HepG2 (cell line): ENCODE measurements around the gene CLDN22. TPM values are rescaled to one million over a fixed set of nuclear protein-coding genes. Genes with fewer than 3 reads are reported as not detected.

Experiments
- ATAC-seq: fragments of 200-7000 bp; cut with Tn5 transposase; 3 replicates; pipeline ENCODE4 v1.9.1; 2020; ENCODE audit warnings: mild to moderate bottlenecking, moderate library complexity
- BruUV-seq: library from RNA; stranded (reverse); fragments of 400-500 nt; replicated peaks from 2 replicates; lab custom pipeline; 2021; lab: Mats Ljungman, UMichigan
- CTCF ChIA-PET: fragments of 300-600 bp; formaldehyde crosslinking; extraction: SDS; loops from one replicate; lab custom pipeline; 2021; ENCODE audit warnings: low total read pairs, inconsistent platforms, low intra/inter-chr PET ratio; lab: Yijun Ruan, JAX
- POLR2A ChIA-PET: fragments of 350-600 bp; sonication (Branson Sonifier 250); formaldehyde crosslinking; loops from one replicate; lab custom pipeline; 2020; ENCODE audit warnings: antibody characterized with exemption, inconsistent platforms; lab: Yijun Ruan, JAX
- DNase-seq: peaks from one replicate; pipeline ENCODE4 v3.0.0-alpha.2; 2015; ENCODE audit warnings: low spot score
- FAIRE-seq: peaks from 3 replicates; lab custom pipeline; 2011; peaks lifted over from hg19 to GRCh38; lab: Jason Lieb, UNC
- H2AFZ ChIP-seq: one replicate; pipeline ENCODE4 v1.6.1; 2011; ENCODE audit warnings: low read length, inconsistent platforms
- H3K27ac ChIP-seq: fragments of 300-600 bp; 3 replicates; pipeline ENCODE4 v1.8.0; 2011; ENCODE audit warnings: mixed run types, mild to moderate bottlenecking, mixed read lengths, low read length, inconsistent platforms; ENCODE audit not compliant: insufficient read depth; ENCODE audit errors: extremely low read length
- H3K27me3 ChIP-seq, 2 experiments: fragments of 200-600 bp in 1 of 2; 2 replicates in 1 of 2; 3 replicates in 1 of 2; pipeline versions ENCODE4 v1.6.0 to v1.8.0; 2011; ENCODE audit warnings: low read length in 2 of 2, mild to moderate bottlenecking in 2 of 2, moderate library complexity in 2 of 2, inconsistent platforms in 1 of 2; ENCODE audit not compliant: insufficient read depth in 2 of 2, control insufficient read depth in 1 of 2
- H3K36me3 ChIP-seq, 2 experiments: fragments of 200-600 bp in 1 of 2; replicated peaks in 1 of 2; 2 replicates in 1 of 2; 3 replicates in 1 of 2; pipeline versions ENCODE4 v1.5.1 to v1.8.0; 2011; ENCODE audit warnings: low read length in 2 of 2, inconsistent platforms in 1 of 2; ENCODE audit not compliant: insufficient read depth in 2 of 2, control insufficient read depth in 1 of 2
- H3K4me1 ChIP-seq: 2 replicates; pipeline ENCODE4 v1.5.1; 2012; ENCODE audit warnings: low read length, inconsistent platforms; ENCODE audit not compliant: insufficient read depth
- H3K4me2 ChIP-seq: 2 replicates; pipeline ENCODE4 v1.6.0; 2011; ENCODE audit warnings: low read depth, low read length, inconsistent platforms
- H3K4me3 ChIP-seq, 3 experiments: fragments of 200-600 bp in 1 of 3; sonication (generic), shearing (Covaris generic) in 1 of 3; replicated peaks in 1 of 3; 2 replicates each; pipeline ENCODE4 v1.5.1; 2011 to 2016; ENCODE audit warnings: low read length in 3 of 3, inconsistent platforms in 2 of 3, low read depth in 2 of 3, mild to moderate bottlenecking in 2 of 3, control low read depth in 1 of 3, mixed read lengths in 1 of 3; ENCODE audit not compliant: insufficient read depth in 1 of 3
- H3K79me2 ChIP-seq: one replicate; pipeline ENCODE4 v1.6.1; 2011; ENCODE audit warnings: low read length, inconsistent platforms; ENCODE audit not compliant: insufficient read depth
- H3K9ac ChIP-seq: 2 replicates; pipeline ENCODE4 v1.6.0; 2011; ENCODE audit warnings: mild to moderate bottlenecking, low read depth, low read length, inconsistent platforms; ENCODE audit not compliant: insufficient read depth
- H3K9me3 ChIP-seq: 2 replicates; pipeline ENCODE4 v1.5.1; 2012; ENCODE audit warnings: mild to moderate bottlenecking, low read length
- H4K20me1 ChIP-seq: 2 replicates; pipeline ENCODE4 v1.6.0; 2011; ENCODE audit warnings: inconsistent platforms, mild to moderate bottlenecking, low read length, moderate library complexity; ENCODE audit not compliant: insufficient read depth
- ARHGAP35 ChIP-seq: sonication (generic); formaldehyde crosslinking; IDR thresholded peaks from 2 replicates; pipeline ENCODE4 v1.9.0; 2022; ENCODE audit warnings: mild to moderate bottlenecking, inconsistent platforms, moderate library complexity, missing genetic modification reagents, borderline replicate concordance
- BCL6 ChIP-seq: IDR thresholded peaks from 2 replicates; pipeline ENCODE4 v1.6.1; 2016; ENCODE audit warnings: missing genetic modification reagents, missing compliant biosample characterization
- ELF3 ChIP-seq: IDR thresholded peaks from 2 replicates; pipeline ENCODE4 v1.6.1; 2016; ENCODE audit warnings: missing genetic modification reagents, missing compliant biosample characterization
- KAT7 ChIP-seq: IDR thresholded peaks from 2 replicates; pipeline ENCODE4 v1.6.1; 2018; ENCODE audit warnings: borderline replicate concordance, missing compliant biosample characterization
- REPIN1 ChIP-seq: sonication (generic); formaldehyde crosslinking; IDR thresholded peaks from 2 replicates; pipeline ENCODE4 v1.8.0; 2022; ENCODE audit warnings: missing genetic modification reagents, low read depth, mild to moderate bottlenecking, borderline replicate concordance
- RNF2 ChIP-seq: fragments of 450-650 bp; conservative IDR thresholded peaks from 2 replicates; pipeline ENCODE4 v1.6.1; 2016; ENCODE audit warnings: low read depth
- SATB2 ChIP-seq: sonication (generic); formaldehyde crosslinking; IDR thresholded peaks from 2 replicates; pipeline ENCODE4 v1.5.0; 2020; ENCODE audit warnings: missing genetic modification reagents
- STAG1 ChIP-seq: sonication (generic); formaldehyde crosslinking; IDR thresholded peaks from 2 replicates; pipeline ENCODE4 v1.4.0; 2020; ENCODE audit warnings: missing genetic modification reagents
- TRIM24 ChIP-seq: sonication (generic); formaldehyde crosslinking; IDR thresholded peaks from 2 replicates; pipeline ENCODE4 v1.8.0; 2022; ENCODE audit warnings: mild to moderate bottlenecking, missing genetic modification reagents
- WIZ ChIP-seq: sonication (generic); formaldehyde crosslinking; IDR thresholded peaks from 2 replicates; pipeline ENCODE4 v1.5.1; 2020; ENCODE audit warnings: mild to moderate bottlenecking, missing genetic modification reagents
- ZBTB39 ChIP-seq: sonication (generic); formaldehyde crosslinking; IDR thresholded peaks from 2 replicates; pipeline ENCODE4 v1.5.0; 2020; ENCODE audit warnings: missing genetic modification reagents
- ZNF646 ChIP-seq: sonication (generic); formaldehyde crosslinking; IDR thresholded peaks from 2 replicates; pipeline ENCODE4 v1.9.0; 2021; ENCODE audit warnings: mild to moderate bottlenecking, missing genetic modification reagents
- ZNF709 ChIP-seq: sonication (generic); formaldehyde crosslinking; IDR thresholded peaks from 2 replicates; pipeline ENCODE4 v1.5.0; 2020; ENCODE audit warnings: mild to moderate bottlenecking, missing genetic modification reagents
- ZNF749 ChIP-seq: sonication (generic); formaldehyde crosslinking; IDR thresholded peaks from 2 replicates; pipeline ENCODE4 v1.8.0; 2022; ENCODE audit warnings: mild to moderate bottlenecking, missing genetic modification reagents, moderate library complexity, borderline replicate concordance
- WGBS: methylation state at CpG from one replicate; pipeline ENCODE4 v1.1.6; 2017; ENCODE audit warnings: low lambda C conversion rate; 5-methylcytosine and 5-hydroxymethylcytosine counted together
- in situ Hi-C: cut with HindIII; loops from 2 replicates; pipeline ENCODE4 v1.10.0; 2017; ENCODE audit warnings: low pct_unique_long_range_greater_than_20kb; ENCODE audit not compliant: extremely low pct_ligation_motif_present
- intact Hi-C: fragments of 100-400 bp; cut with micrococcal nuclease; formaldehyde crosslinking; loops from one replicate; pipeline ENCODE4 v1.10.0; 2022; ENCODE audit not compliant: unreplicated experiment
- polyA plus RNA-seq, 8 experiments: library from polyadenylated mRNA; depleted of rRNA in 3 of 8; stranded (reverse) in 7 of 8; unstranded in 1 of 8; fragments of >200 nt; fragmentation: Illumina TruSeq in 4 of 8; extraction: Trizol in 4 of 8; gene quantifications; 2 replicates each; pipeline versions ENCODE4 v1.2.1 to v1.2.3, GENCODE V29; 2011 to 2016; ENCODE audit warnings: low read depth in 4 of 8, missing spikeins in 1 of 8, mixed read lengths in 1 of 8; ENCODE audit not compliant: insufficient read depth in 1 of 8
- total RNA-seq, 5 experiments: library from RNA; depleted of rRNA; stranded (reverse); fragments of >200 nt; fragmentation: Illumina TruSeq; extraction: Trizol; gene quantifications; 2 replicates each; pipeline ENCODE4 v1.2.3, GENCODE V29; 2016; ENCODE audit warnings: low read depth in 1 of 5
- TF ChIP-seq, protein P1 (sequence below): sonication (generic); formaldehyde crosslinking; IDR thresholded peaks from 2 replicates; pipeline ENCODE4 v1.4.0; 2020; ENCODE audit warnings: missing genetic modification reagents, low read depth, mild to moderate bottlenecking, borderline replicate concordance

The CLDN22 gene
- total and polyA plus RNA-seq, 2 of the 13 experiments (the other 11 are each of a cell fraction or from before 2014, with no cell fraction given) = 0.07 TPM; not detected in 1

DNA sequence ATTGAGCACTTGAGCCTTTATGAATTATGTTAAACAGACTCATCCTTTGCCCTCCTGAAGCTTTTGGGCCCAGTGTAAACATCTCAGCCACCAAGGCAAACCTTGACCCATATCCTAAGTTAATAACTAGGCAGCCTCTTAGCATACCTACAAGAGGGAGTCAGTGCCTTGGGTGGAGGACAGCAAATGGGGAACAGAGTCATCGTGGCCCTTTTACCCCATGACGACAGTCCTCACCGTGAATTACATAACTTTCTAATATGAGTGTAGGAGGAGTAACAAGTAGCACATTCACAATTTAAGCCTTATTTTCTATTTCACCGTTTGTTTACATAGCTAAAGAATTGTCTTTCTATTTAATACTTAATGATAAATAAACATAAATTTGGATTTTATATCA, 16.8 kb downstream of the CLDN22 start (continued):
- TF ChIP-seq STAG1 (CRISPR knock-in tag) (no peak), WIZ (CRISPR knock-in tag) (no peak)

GRCh38 chr4:183300655-183301054, 19.4 kb downstream of the CLDN22 start:
- Histone ChIP-seq H3K4me3 (no peak overlapping the region), H3K4me1 (no peaks in the 10 kb centered on the region), H3K9me3 (no peaks in the 10 kb centered on the region), H3K36me3 (peaks cover 6 to 41% of the 10 kb centered on the region in 2 experiments; a peak in 4 of 5 replicates), H3K27me3 (no peaks in the 10 kb centered on the region), H3K79me2 (no peaks in the 10 kb centered on the region), H3K27ac (no peak overlapping the region), H3K4me2 (no peak overlapping the region), H4K20me1 (no peaks in the 10 kb centered on the region), H2AFZ (no peak overlapping the region), H3K9ac (no peak overlapping the region)
- TF ChIP-seq RNF2 (no peak), TRIM24 (CRISPR knock-in tag) (no peak), ARHGAP35 (CRISPR knock-in tag) (no peak), ELF3 (CRISPR knock-in tag) (no peak), ZNF646 (CRISPR knock-in tag) (no peak), ZBTB39 (no peak), REPIN1 (CRISPR knock-in tag) (no peak), SATB2 (no peak), KAT7 (CRISPR knock-in tag) (no peak), BCL6 (CRISPR knock-in tag) (no peak), ZNF709 (CRISPR knock-in tag) (no peak), ZNF749 (CRISPR knock-in tag) (no peak)
- TF ChIP-seq, protein P1, sequence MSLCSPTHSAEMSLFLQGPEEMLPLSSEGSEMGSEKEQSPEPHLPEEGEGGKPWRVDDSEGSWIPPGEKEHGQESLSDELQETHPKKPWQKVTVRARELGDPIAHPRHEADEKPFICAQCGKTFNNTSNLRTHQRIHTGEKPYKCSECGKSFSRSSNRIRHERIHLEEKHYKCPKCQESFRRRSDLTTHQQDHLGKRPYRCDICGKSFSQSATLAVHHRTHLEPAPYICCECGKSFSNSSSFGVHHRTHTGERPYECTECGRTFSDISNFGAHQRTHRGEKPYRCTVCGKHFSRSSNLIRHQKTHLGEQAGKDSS = no peak
- in situ Hi-C loops = no loop called here
- ChIA-PET CTCF (no interaction called here), POLR2A (no interaction called here)
- ATAC-seq (no peak), FAIRE-seq (no peak), DNase-seq (no peak)
- WGBS = 97% methylated on average over 5 of the region's 5 CpGs
- BruUV-seq = no TSS peak
- intact Hi-C loops = no loop called here
